ENCODE measurements around the gene OSTC.
A peak's percentile ranks its signal among the peaks of the same experiment; 100 is the strongest.

The OSTC gene

GRCh38 chr4:108685036-108685686 lies 34.8 kb downstream of the OSTC start:
- H3K4me3 ChIP-seq (replicated peaks; ENCODE audit: insufficient read depth, low read length) = no peak overlapping the region
- DNase-seq (ENCODE audit: low read depth in 1 of 2, low spot score in 1 of 2) = no peak
- no peak for TF ChIP-seq POLR2AphosphoS5 (IDR thresholded peaks at IDR 0.05; ENCODE audit: low read depth)
- no peak for TF ChIP-seq SPI1 (IDR thresholded peaks at IDR 0.05; ENCODE audit: borderline replicate concordance, low read depth)
- TF ChIP-seq CTCF (IDR thresholded peaks at IDR 0.05; ENCODE audit: insufficient read depth, low read length) = no peak
- TF ChIP-seq GABPA (IDR thresholded peaks at IDR 0.05; ENCODE audit: low read depth) = no peak
- no peak for TF ChIP-seq REST (IDR thresholded peaks at IDR 0.05; ENCODE audit: insufficient replicate concordance, low read depth)
- no peaks in the 10 kb centered on the region for H3K27me3 ChIP-seq (ENCODE audit: insufficient read depth, poor library complexity, severe bottlenecking)
- no peak overlapping the region for H3K27ac ChIP-seq (replicated peaks)

GRCh38 chr4:108690738-108691137 lies 40.3 kb downstream of the OSTC start:
- H3K4me3 ChIP-seq (replicated peaks; ENCODE audit: insufficient read depth, low read length) = no peak overlapping the region
- H3K27ac ChIP-seq (replicated peaks) = no peak overlapping the region
- no peaks in the 10 kb centered on the region for H3K27me3 ChIP-seq (ENCODE audit: insufficient read depth, poor library complexity, severe bottlenecking)
- no peak for TF ChIP-seq CTCF (IDR thresholded peaks at IDR 0.05; ENCODE audit: insufficient read depth, low read length)
- no peak for TF ChIP-seq SPI1 (IDR thresholded peaks at IDR 0.05; ENCODE audit: borderline replicate concordance, low read depth)
- no peak for TF ChIP-seq REST (IDR thresholded peaks at IDR 0.05; ENCODE audit: insufficient replicate concordance, low read depth)
- DNase-seq (ENCODE audit: low read depth in 1 of 2, low spot score in 1 of 2) = peak in 1 of 2 experiments; percentile 7

- TF ChIP-seq CTCF (IDR thresholded peaks at IDR 0.05; ENCODE audit: insufficient read depth, low read length) (no peak), REST (IDR thresholded peaks at IDR 0.05; ENCODE audit: insufficient replicate concordance, low read depth) (no peak), GABPA (IDR thresholded peaks at IDR 0.05; ENCODE audit: low read depth) (no peak), POLR2AphosphoS5 (IDR thresholded peaks at IDR 0.05; ENCODE audit: low read depth) (no peak), SPI1 (IDR thresholded peaks at IDR 0.05; ENCODE audit: borderline replicate concordance, low read depth) (no peak)
- Histone ChIP-seq H3K27ac (replicated peaks) (no peak overlapping the region), H3K27me3 (ENCODE audit: insufficient read depth, poor library complexity, severe bottlenecking) (no peaks in the 10 kb centered on the region), H3K4me3 (replicated peaks; ENCODE audit: insufficient read depth, low read length) (no peak overlapping the region)
- no peak for DNase-seq (ENCODE audit: low read depth in 1 of 2, low spot score in 1 of 2)
These were observed 42.8 kb downstream of the OSTC start for GRCh38 chr4:108693211-108693610.

All from HL-60 (cell line).